Eye (tissue), 1 donor: ENCODE measurements around the gene EIF4G1.
A peak's percentile ranks its signal among the peaks of the same experiment; 100 is the strongest.

Source experiments
- DNase-seq: peaks from one replicate; pipeline ENCODE4 v3.0.0-alpha.2; 2015

Gene EIF4G1

DNA sequence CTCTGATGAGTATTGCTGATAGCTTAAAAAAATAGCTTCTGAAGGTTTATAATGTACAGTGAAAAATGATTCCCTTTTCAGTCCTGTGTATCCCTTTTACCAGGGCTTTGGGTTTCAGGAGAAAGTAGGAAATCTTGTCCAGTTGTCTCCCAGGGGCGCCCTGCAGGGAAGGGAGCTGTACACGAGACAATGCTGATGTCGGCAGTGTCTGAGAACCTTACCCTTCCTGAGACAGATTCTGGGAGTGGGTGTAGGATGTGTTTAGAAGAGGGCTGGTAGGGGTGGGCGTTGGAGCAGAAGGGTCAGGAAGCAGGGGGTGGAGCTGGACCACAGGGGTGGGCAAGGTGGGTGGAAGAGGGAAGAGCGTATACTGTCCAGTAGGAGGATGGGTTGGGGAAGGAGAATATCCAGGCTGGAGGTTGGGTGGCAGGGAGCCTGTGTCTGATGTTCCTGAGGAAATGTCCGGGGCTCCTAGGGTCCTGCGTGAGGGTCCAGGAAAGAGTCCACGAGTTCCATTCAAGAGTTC lies 58.0 kb downstream of the EIF4G1 start:
- no peak for DNase-seq

GRCh38 chr3:184372911-184373310 lies 58.5 kb downstream of the EIF4G1 start:
- DNase-seq, result no peak

DNA sequence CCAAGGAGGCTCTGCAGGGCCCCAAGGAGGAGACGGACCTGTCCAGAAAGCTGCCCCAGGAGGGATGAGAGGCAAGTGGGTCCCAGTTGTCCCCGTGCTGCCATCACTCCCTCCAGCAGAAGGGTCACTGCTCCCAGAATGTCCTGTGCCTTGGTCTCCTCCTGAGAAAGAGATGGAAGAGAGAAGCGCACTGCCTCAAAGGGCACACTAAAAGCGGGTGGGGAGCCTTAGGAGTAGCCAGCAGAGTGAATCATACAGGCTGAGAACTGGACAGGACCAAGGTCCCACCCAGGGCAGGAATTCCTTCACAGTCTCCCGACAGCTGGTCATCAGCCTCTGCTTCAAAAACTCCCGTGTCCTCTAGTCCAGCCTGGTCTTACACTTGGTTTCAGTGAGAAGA lies 59.0 kb downstream of the EIF4G1 start:
- no peak for DNase-seq

DNA sequence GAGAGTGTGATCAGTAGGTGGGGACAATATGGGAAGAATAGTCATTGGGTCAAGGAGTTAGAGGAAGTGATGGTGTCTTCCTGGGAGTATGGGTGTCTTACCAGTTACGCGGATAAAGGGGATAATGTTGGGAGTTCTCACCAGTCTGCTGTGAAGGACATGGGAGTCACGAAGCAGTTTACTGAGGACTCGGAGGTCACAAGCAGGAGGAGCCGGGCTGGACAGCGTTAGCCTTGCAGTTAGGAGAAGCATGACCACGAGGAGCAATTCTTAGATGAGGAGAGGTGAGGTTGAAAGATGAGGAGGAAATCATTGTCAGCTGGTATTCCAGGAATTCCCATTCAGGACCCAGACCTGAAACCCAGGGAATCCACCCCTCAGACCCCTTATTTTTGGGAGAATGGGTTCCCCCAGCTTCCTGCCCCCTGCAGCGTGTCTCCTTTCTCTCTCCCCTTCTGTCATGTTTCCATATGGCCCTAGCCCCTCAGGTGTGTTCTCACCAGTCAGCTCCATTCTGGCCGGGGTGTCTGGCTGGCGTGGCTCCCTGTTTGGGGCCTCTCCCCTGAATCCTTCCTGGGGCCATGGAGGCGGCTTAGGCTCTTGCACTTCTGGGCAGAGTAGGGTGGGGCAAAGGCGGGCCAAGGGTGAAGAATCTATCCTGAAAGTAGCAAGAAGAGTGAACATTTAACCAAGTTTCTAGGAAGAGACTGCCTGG lies 61.5 kb downstream of the EIF4G1 start:
- no peak for DNase-seq

DNA sequence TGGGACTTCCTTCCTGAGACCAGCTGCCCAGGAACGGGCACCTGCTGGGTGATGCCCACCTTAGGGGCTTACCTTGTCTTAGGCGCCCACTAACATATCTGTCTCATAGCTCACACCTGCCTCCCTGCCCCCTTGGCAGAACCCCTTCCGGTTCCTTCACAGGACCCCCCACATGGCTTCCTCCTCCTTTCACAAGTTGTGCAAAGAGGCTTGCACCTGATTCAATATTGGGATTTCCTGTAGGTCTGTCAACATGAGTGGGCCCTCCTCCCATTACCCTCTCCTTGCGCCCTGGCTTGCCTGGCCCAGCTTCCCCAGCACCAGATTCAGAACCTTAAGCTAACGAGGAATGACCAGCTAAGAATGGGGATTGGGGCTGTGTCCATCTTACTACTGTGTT lies 63.0 kb downstream of the EIF4G1 start:
- DNase-seq, result no peak

- no peak for DNase-seq
Observed at GRCh38 chr3:184377882-184378445, 63.6 kb downstream of the EIF4G1 start, which contains the start of gene THPO. Gene THPO (minus strand): TSS chr3:184378207. CDS start chr3:184376259, 1,948 bp downstream.

- DNase-seq, result no peak
Observed at GRCh38 chr3:184378651-184379357, 64.4 kb downstream of the EIF4G1 start.

DNA sequence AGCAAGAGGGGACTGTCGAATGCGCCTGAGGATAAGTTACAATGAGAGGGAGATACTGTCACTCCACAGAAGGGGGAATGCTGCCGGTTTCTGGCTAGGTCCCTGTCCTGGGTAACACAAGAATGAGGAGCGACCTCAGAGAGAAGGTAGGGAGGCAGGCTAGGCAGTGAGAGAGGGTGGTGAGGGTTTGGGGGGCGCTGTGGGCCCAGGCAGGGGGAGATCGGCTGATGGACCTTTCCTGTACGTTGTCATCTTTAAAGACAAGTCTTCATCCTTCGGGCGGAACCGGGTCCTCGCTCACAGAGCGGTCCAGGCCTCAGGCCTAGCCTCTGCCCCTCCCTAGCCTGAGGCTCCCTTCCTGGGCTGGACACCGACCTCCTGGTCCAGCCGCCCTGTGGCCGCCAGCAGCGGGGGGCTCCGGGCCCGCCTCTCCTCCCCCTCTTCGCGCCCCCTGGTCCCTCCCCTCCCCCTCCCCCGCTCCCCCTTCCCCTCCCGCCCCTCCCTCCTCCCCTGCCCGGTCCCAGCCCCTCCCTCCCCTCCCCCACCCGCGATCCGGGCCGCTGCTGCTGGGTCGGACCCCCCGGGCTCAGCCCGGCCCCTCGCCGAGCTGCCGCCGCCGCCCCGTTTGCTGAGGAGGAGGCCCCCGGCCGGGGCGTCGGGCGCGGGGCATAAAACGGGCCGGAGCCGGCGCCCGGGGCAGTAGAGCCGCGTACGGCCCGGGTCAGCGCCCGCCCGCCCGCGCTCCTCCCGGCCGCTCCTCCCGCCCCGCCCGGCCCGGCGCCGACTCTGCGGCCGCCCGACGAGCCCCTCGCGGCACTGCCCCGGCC lies 65.2 kb downstream of the EIF4G1 start, which contains the start of gene CHRD:
Gene CHRD (plus strand): TSS at position 697 of the 827 bp plus-strand sequence. CDS start 265 bp downstream, outside the sequence.
- DNase-seq, result peak; percentile 49

DNA sequence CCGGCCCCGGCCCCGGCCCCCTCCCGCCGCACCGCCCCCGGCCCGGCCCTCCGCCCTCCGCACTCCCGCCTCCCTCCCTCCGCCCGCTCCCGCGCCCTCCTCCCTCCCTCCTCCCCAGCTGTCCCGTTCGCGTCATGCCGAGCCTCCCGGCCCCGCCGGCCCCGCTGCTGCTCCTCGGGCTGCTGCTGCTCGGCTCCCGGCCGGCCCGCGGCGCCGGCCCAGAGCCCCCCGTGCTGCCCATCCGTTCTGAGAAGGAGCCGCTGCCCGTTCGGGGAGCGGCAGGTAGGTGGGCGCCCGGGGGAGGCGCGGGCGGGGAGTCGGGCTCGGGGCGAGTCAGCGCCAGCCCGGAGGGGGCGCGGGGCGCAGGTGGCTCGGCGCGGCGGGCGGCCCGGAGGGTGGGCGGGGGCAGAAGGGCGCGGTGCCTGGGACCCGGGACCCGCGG lies 65.8 kb downstream of the EIF4G1 start:
- peak; percentile 85 for DNase-seq

- DNase-seq, result peak; percentile 59
Observed at GRCh38 chr3:184380627-184381260, 66.3 kb downstream of the EIF4G1 start.

GRCh38 chr3:184381261-184382224 lies 67.1 kb downstream of the EIF4G1 start:
- peak; percentile 68 for DNase-seq

GRCh38 chr3:184382326-184383032 lies 68.1 kb downstream of the EIF4G1 start:
- DNase-seq, result no peak

- no peak for DNase-seq
Observed at GRCh38 chr3:184383033-184383740, 68.8 kb downstream of the EIF4G1 start.

DNA sequence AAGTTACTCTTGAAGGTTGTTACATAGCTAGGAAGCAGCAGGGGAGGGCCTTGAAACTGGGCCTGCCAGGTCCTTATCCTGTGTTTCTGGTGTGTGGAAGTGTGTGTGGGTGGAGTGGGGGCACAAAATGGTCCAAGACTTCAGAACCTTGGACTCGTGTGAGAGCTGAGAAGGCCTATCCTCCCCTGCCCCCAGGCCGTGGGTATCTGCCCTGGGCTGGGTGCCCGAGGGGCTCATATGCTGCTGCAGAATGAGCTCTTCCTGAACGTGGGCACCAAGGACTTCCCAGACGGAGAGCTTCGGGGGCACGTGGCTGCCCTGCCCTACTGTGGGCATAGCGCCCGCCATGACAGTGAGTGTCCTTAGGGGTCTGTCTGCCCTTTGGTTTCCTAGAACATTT lies 69.9 kb downstream of the EIF4G1 start:
- DNase-seq, result no peak
